Neutrophil (primary cell): ENCODE measurements around the gene TSPAN3.

Source experiments
- H3K27ac ChIP-seq: fragments of 200-600 bp; sonication (generic); 2 replicates; pipeline ENCODE4 v1.5.1; 2016; ENCODE audit warnings: mild to moderate bottlenecking, moderate library complexity
- H3K27me3 ChIP-seq: fragments of 200-600 bp; sonication (generic); 2 replicates; pipeline ENCODE4 v1.6.0; 2016; ENCODE audit warnings: mild to moderate bottlenecking
- H3K36me3 ChIP-seq: fragments of 200-600 bp; sonication (generic); 2 replicates; pipeline ENCODE4 v1.5.1; 2017
- H3K4me1 ChIP-seq, 2 experiments: fragments of 200-600 bp in 1 of 2; sonication (generic) in 1 of 2; 1 replicate in 1 of 2; 2 replicates in 1 of 2; pipeline versions ENCODE4 v1.5.1 to v1.6.1; 2013 to 2016; ENCODE audit warnings: low read depth in 1 of 2, low read length in 1 of 2, mild to moderate bottlenecking in 1 of 2, moderate library complexity in 1 of 2; ENCODE audit not compliant: control insufficient read depth in 1 of 2, insufficient read depth in 1 of 2
- H3K4me3 ChIP-seq, 2 experiments: fragments of 200-600 bp in 1 of 2; sonication (generic) in 1 of 2; 1 replicate in 1 of 2; 2 replicates in 1 of 2; pipeline ENCODE4 v1.5.1; 2013 to 2016; ENCODE audit warnings: low read depth in 1 of 2, low read length in 1 of 2, mild to moderate bottlenecking in 1 of 2, moderate library complexity in 1 of 2
- H3K9me3 ChIP-seq: fragments of 200-600 bp; sonication (generic); 2 replicates; pipeline ENCODE4 v1.5.1; 2016
- TF ChIP-seq, protein P1 (sequence below): fragments of 200-600 bp; sonication (generic); IDR thresholded peaks from 2 replicates; pipeline ENCODE4 v1.5.1; 2016; ENCODE audit warnings: antibody characterized with exemption

Gene TSPAN3

DNA sequence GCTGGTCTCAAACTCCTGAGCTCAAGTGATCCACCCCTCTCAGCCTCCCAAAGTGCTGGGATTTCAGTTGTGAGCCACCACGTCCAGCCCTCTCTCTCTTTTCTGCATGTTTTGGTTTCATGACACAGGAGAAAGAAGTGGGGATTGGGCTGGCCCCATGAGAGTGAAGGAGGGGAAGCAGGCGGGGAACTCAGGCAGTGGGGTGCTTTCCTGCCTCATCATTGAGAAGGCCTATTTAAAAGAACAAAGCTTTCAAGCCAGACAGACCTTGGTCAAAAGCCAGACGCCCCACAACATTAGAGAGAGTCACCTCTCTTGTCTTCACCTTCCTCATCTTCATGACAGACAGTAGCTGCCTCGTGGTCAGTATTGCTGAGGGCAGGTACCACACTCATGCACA is 60.1 kb downstream of the TSPAN3 start:
- Histone ChIP-seq H3K27ac (peak overlapping the region; percentile 94), H3K36me3 (peaks cover 55% of the 10 kb centered on the region), H3K27me3 (no peaks in the 10 kb centered on the region), H3K4me1 (peaks cover 84 to 96% of the 10 kb centered on the region in 2 experiments), H3K9me3 (no peaks in the 10 kb centered on the region), H3K4me3 (no peak overlapping the region)
- TF ChIP-seq, protein P1, sequence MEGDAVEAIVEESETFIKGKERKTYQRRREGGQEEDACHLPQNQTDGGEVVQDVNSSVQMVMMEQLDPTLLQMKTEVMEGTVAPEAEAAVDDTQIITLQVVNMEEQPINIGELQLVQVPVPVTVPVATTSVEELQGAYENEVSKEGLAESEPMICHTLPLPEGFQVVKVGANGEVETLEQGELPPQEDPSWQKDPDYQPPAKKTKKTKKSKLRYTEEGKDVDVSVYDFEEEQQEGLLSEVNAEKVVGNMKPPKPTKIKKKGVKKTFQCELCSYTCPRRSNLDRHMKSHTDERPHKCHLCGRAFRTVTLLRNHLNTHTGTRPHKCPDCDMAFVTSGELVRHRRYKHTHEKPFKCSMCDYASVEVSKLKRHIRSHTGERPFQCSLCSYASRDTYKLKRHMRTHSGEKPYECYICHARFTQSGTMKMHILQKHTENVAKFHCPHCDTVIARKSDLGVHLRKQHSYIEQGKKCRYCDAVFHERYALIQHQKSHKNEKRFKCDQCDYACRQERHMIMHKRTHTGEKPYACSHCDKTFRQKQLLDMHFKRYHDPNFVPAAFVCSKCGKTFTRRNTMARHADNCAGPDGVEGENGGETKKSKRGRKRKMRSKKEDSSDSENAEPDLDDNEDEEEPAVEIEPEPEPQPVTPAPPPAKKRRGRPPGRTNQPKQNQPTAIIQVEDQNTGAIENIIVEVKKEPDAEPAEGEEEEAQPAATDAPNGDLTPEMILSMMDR, result no peak

DNA sequence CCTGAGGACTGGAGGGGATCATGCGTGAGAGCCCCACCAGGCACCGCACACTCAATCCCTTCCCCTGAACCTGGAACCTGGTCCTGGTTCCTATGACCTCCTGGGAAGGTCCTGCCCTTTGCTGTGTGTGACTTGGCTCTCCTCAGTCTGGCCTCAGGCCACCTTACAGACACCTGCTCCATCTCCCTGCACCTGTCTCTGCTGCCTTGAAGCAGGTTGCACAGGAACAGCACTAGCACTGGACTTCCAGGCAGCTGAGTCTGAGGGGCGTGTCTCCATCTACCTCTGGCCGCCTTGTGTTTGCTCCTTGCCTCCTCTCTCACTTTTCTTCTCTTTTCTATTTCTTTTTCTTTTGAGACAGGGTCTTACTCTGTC is 60.6 kb downstream of the TSPAN3 start:
- Histone ChIP-seq H3K9me3 (no peaks in the 10 kb centered on the region), H3K27ac (peak overlapping the region; percentile 94), H3K4me3 (no peak overlapping the region), H3K27me3 (no peaks in the 10 kb centered on the region), H3K36me3 (peaks cover 55% of the 10 kb centered on the region), H3K4me1 (peaks cover 84 to 96% of the 10 kb centered on the region in 2 experiments)
- TF ChIP-seq, protein P1, result no peak

DNA sequence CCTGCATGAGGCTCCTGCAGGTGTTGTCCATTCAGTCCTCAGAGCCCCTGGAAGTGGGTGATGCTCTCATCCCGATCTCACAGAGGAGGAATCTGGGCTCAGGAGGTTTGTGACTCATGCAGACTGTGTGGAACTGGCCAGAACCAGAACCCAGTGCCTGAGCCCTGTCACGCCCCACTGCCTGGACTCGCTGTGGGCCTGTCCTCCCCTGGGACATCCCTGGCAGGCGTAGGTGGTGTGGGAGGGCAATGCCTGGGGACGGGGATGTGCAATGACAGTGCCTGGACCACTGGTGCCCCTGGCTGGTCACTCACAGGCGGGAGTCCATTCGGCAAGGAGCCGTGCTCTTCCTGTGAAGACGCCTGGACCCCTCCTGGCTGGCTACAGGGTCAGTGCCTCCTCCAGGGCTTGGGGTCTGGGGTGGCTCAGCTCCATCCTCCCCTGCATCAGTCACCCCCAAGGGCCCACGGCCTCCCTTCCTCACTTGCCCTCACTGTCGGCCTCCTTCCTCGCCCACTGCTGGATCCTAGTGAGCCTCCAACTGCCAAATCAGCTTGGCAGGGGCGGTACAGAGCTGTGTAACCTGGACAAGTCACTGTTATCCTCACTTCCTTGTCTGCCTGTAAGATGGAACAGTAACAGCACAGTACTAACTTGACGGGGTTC is 61.1 kb downstream of the TSPAN3 start:
- TF ChIP-seq, protein P1, result no peak
- no peak overlapping the region for H3K4me3 ChIP-seq
- H3K27ac ChIP-seq, result peak overlapping the region; percentile 94
- no peaks in the 10 kb centered on the region for H3K27me3 ChIP-seq
- peaks cover 84 to 96% of the 10 kb centered on the region in 2 experiments for H3K4me1 ChIP-seq
- H3K36me3 ChIP-seq, result peaks cover 55% of the 10 kb centered on the region
- no peaks in the 10 kb centered on the region for H3K9me3 ChIP-seq

DNA sequence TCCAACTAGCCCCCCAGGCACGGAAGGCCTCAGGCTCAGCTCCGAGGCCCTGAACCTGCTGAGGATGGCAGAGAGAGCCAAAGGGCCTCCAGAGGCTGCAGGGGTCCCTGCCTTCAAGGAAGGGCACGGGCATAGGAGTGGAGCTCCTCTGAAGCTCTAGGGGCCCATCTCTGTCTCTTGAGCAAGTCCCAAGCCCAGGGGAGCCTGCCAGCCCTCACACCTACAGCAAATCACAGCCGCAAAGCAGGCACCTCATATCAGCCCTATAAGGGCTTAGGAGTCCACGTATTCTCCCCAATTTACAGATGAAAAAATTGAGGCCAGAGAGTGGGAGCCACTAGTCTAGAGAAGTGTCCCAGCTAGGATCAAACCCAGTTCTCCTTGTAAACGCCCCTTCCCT is 61.7 kb downstream of the TSPAN3 start:
- peaks cover 55% of the 10 kb centered on the region for H3K36me3 ChIP-seq
- no peaks in the 10 kb centered on the region for H3K27me3 ChIP-seq
- TF ChIP-seq, protein P1, result no peak
- H3K4me3 ChIP-seq, result no peak overlapping the region
- no peaks in the 10 kb centered on the region for H3K9me3 ChIP-seq
- peaks cover 84 to 96% of the 10 kb centered on the region in 2 experiments for H3K4me1 ChIP-seq
- peak overlapping the region; percentile 94 for H3K27ac ChIP-seq

DNA sequence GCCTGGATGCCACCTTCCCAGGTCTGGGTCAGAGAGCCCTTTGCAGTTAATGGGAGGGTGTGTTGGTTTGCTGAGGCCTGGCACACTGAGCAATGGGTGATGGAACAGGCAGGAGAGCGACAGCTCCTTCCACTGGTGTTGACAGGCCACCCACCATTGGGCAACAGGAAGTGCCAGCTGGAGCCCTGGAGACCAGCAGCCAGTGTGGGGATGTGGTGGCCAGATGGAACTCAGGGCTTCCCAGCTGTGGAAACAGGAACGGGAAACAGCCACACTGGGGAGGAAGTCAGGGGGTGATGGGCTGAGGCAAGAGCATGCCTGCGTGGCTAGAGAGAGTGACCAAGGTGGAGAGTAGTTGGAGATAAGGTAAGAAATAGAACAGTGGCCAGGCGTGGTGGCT is 66.7 kb downstream of the TSPAN3 start:
- H3K27me3 ChIP-seq, result no peaks in the 10 kb centered on the region
- peaks cover 90 to 96% of the 10 kb centered on the region in 2 experiments for H3K4me1 ChIP-seq
- H3K4me3 ChIP-seq, result peak overlapping the region; percentile 42 to 44
- H3K27ac ChIP-seq, result peak overlapping the region; percentile 96
- TF ChIP-seq, protein P1, result peak; percentile 32
- no peaks in the 10 kb centered on the region for H3K9me3 ChIP-seq
- H3K36me3 ChIP-seq, result peaks cover 34% of the 10 kb centered on the region
